HAP-1 (cell line): ENCODE measurements around the gene RXRG.
"Not testable (repeated sequence)": the region's sequence is repeated elsewhere in the genome, so short reads cannot be mapped to it uniquely, and the experiment has no call there.

Source experiments
- DNase-seq, 2 experiments: peaks; one replicate each; pipeline ENCODE4 v3.0.0-alpha.2; 2016 to 2020; ENCODE audit warnings: low spot score in 2 of 2
- H3K27me3 ChIP-seq: fragments of 250-450 bp; sonication (Bioruptor Pico); 2 replicates; pipeline ENCODE4 v1.5.1; 2020; ENCODE audit warnings: low read depth, mild to moderate bottlenecking, moderate library complexity
- H3K36me3 ChIP-seq: fragments of 250-450 bp; sonication (Bioruptor Pico); replicated peaks from 2 replicates; pipeline ENCODE4 v1.5.1; 2020; ENCODE audit warnings: mild to moderate bottlenecking
- H3K4me1 ChIP-seq: fragments of 250-450 bp; sonication (Bioruptor Pico); 2 replicates; pipeline ENCODE4 v1.5.1; 2020; ENCODE audit warnings: mild to moderate bottlenecking
- H3K4me3 ChIP-seq: fragments of 250-450 bp; sonication (Bioruptor Pico); 2 replicates; pipeline ENCODE4 v1.5.1; 2020; ENCODE audit warnings: mild to moderate bottlenecking, moderate library complexity
- H3K9me3 ChIP-seq: fragments of 250-450 bp; sonication (Bioruptor Pico); 2 replicates; pipeline ENCODE4 v1.5.1; 2020; ENCODE audit warnings: mild to moderate bottlenecking, moderate library complexity
- in situ Hi-C: fragments of 300-500 bp; cut with MboI; formaldehyde crosslinking; loops from 3 replicates; pipeline ENCODE4 v1.14.3; 2020; ENCODE audit warnings: low sequenced_read_pairs, inconsistent platforms, mixed read lengths

Gene RXRG

DNA sequence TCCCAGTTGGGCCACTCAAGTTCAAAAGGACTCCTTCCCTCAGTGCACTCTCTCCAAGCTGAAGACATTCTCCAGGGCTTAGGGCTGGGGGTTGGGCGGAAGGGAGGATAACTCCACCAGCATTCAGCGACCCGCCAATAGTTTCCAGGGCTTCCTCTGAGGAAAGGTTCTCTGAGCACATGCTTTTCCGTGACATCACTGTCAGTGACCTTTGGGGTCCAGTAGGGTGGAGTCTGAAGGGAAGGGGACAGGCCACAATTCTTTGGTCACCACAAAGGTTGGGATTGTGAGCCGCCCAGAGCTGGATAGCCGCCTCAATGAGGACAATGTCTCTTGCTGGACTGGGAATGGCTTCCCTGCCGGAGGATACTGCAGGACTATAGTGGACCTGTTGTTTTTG is 22.8 kb upstream of the RXRG start:
- DNase-seq = no peak
- Histone ChIP-seq H3K4me3 (no peak overlapping the region), H3K9me3 (no peaks in the 10 kb centered on the region), H3K36me3 (no peaks in the 10 kb centered on the region), H3K27me3 (peaks cover 5% of the 10 kb centered on the region), H3K4me1 (no peaks in the 10 kb centered on the region)
- in situ Hi-C loops = no loop called here

DNA sequence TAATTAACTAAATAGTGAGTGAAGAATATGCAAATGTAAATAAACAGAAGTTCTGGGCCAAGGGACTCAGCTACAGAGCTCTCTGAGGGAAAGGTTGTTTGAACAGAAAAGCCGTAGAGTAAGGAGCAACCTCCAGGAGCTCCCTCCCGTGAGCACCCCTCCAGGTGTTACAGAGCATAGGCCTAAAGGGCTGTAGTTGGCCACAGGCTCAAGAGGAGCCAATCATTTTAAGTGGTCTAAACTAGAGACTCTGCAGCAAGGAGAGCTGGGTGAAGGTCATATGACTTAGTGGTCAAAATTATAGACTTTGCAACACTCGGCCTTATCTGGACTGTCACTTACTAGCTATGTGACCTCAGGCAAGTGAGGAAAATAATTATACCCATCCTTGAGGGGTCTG is 19.1 kb upstream of the RXRG start:
- H3K9me3 ChIP-seq = no peaks in the 10 kb centered on the region
- H3K27me3 ChIP-seq = peaks cover 8% of the 10 kb centered on the region
- no peak for DNase-seq
- in situ Hi-C loops = no loop called here
- H3K4me1 ChIP-seq = no peaks in the 10 kb centered on the region
- H3K4me3 ChIP-seq = no peak overlapping the region
- H3K36me3 ChIP-seq = no peaks in the 10 kb centered on the region

DNA sequence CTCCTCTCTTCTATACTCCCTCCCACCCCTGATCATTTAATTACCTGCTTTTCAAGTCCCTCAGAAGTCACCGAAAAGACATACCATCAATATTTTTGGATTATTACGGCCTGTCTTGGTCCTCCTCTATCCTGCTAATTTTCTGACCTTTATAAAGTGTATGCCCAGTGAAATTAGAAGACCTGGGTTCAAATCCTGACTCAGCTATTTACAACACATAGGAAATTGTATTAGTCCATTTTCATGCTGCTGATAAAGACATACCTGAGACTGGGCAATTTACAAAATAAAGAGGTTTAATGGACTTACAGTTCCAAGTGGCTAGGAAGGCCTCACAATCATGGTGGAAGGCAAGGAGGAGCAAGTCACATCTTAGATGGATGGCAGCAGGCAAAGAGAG is 14.8 kb upstream of the RXRG start:
- in situ Hi-C loops, H3K4me3 ChIP-seq, H3K9me3 ChIP-seq, H3K4me1 ChIP-seq, DNase-seq, H3K27me3 ChIP-seq, H3K36me3 ChIP-seq: not testable (repeated sequence)

DNA sequence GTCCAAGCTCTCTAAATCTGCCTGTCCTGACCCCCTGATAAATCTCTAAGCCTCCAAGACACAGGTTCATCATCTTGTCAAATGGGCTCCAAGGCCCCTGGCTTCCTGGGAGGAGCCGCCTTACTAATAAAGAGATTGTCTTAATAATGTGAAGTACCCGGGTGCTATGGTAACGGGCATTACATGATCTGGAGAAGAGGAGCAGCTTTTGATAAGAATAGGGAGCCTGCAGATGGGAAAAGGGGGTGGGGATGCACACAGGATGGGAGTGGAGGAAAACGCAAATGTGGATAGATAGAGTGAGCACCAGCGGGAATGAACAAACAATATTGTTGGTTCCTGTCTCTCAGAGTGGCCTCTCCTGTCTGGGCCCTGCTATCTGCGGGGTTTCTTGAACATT is 11.9 kb upstream of the RXRG start:
- no peak overlapping the region for H3K4me3 ChIP-seq
- no peaks in the 10 kb centered on the region for H3K36me3 ChIP-seq
- no peak for DNase-seq
- in situ Hi-C loops = no loop called here
- no peaks in the 10 kb centered on the region for H3K27me3 ChIP-seq
- no peaks in the 10 kb centered on the region for H3K9me3 ChIP-seq
- no peaks in the 10 kb centered on the region for H3K4me1 ChIP-seq

DNA sequence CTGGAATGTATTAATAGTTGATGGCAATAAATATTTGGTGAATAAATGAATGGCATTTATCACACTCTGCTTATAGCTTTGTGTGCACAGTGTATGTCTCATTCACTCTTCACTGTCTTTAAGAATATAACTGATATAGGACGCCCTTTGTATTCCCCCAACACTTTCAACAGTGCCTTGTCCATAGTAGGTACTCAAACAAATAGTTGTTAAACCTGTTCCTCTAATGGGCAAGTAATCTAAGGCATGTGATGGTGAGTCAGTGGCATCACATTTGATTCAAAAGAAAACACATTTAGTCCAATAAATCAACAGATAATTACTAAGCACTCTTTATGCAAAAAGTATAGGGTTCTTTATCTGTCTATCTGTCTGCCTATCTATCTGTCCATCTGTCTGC is 11.2 kb upstream of the RXRG start:
- in situ Hi-C loops = no loop called here
- no peaks in the 10 kb centered on the region for H3K9me3 ChIP-seq
- H3K36me3 ChIP-seq = no peaks in the 10 kb centered on the region
- no peak overlapping the region for H3K4me3 ChIP-seq
- H3K4me1 ChIP-seq = no peaks in the 10 kb centered on the region
- no peak for DNase-seq
- no peaks in the 10 kb centered on the region for H3K27me3 ChIP-seq

DNA sequence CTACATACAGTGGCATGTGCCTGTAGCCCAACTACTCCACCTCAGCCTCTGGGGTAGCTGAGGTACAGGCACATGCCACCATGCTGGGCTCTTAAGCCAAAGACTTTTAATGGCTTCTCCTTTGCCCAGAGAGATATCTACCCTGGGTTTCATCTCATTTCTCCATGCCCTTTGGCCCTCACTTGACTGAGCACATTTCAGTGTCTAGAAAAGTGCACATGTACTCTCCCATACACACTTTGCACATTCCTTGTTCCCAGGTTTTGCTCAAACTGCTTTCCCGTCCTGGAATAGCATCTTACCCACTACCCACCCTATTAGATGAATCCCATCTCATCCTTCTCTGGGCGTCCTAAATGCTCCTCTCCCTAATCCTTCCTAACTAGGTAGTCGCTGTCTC is 10.2 kb upstream of the RXRG start:
- DNase-seq = no peak
- Histone ChIP-seq H3K36me3 (no peaks in the 10 kb centered on the region), H3K4me3 (no peak overlapping the region), H3K4me1 (no peaks in the 10 kb centered on the region), H3K27me3 (no peaks in the 10 kb centered on the region), H3K9me3 (no peaks in the 10 kb centered on the region)
- in situ Hi-C loops = no loop called here

DNA sequence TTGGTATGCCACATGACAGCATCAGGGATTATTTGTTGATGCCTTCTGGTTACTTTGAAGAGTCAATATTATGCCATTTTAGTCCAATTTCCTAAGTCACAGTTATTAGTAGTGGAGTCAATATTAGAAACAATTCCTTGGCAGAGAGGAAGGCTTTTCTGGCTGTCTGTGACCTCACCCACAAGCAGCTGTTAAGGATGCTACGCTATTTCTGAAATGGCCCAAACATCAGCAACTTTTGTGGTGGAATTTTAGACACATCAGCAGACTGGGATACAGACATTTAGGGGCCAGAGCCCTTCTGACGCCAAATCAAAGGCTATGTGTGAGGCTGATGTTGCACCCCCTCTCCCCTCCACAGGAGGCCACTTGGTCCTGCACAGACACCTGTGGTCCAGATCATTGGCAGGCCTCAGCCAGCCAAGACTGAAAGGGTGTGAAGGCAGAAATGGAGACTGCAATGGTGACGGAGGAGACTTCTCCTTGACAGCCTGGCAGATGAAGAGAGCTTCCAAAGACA is 9.2 kb upstream of the RXRG start:
- no peaks in the 10 kb centered on the region for H3K36me3 ChIP-seq
- H3K4me3 ChIP-seq = no peak overlapping the region
- no peaks in the 10 kb centered on the region for H3K9me3 ChIP-seq
- in situ Hi-C loops = no loop called here
- DNase-seq = no peak
- no peaks in the 10 kb centered on the region for H3K4me1 ChIP-seq
- H3K27me3 ChIP-seq = no peaks in the 10 kb centered on the region

DNA sequence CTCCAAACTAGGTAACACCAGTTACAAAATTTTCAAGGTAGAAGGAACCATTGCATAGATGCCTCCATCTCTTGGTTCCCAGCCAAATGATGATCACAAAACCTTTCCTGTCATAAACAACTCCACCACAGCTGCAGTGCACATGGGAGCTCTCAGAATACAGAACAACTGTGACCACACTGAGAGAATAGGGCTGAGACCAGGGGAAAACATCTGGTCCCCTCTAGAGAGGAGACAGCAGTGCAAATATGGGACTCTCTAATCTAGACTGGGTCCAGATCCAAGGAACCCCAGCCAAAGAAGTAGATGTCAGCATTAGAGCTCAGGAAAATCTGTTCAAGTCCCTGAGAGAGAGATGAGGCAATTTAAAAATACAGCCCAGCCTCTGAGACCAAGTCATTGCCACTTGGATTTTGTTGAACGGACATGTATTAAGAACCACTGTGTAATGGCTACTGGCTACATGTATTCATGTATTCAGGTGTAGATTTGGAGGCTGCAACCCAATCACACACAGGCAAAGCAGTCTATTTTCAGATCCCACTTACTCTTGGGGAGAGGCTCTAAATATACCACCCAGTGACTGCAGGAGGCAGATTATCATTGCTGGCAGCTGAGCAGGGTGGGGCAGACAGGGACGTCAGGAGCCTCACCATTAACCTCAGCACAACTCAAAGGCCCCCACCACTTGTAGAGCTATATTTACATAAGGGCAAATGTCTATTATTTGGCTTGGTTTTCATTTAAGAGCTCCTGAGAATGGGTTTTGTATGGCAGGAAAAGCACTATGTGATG is 7.6 kb upstream of the RXRG start:
- H3K27me3 ChIP-seq = no peaks in the 10 kb centered on the region
- no peak for DNase-seq
- H3K4me1 ChIP-seq = no peaks in the 10 kb centered on the region
- H3K4me3 ChIP-seq = no peak overlapping the region
- in situ Hi-C loops = no loop called here
- H3K9me3 ChIP-seq = no peaks in the 10 kb centered on the region
- H3K36me3 ChIP-seq = no peaks in the 10 kb centered on the region

DNA sequence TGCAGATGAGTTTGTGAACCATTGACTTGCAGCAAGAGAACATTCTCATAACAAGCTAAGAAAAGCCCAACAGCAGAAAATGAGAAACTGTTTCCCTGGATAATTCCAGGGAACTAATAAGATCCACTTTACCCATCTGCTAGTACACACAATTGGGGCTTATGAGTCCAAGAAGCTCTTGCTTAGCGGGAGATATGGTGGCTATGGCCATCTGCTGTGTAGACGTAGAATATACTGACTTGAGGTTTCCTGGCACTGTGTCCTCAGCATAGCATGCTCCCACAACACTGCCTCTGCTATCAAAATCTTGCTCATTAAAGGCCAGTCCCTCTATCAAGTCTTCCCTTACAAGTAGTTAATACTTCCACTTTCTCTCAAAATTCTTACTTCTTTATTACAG is 6.8 kb upstream of the RXRG start:
- H3K27me3 ChIP-seq = peaks cover 5% of the 10 kb centered on the region; the same call in 1 of the 2 replicates
- no peak overlapping the region for H3K4me3 ChIP-seq
- in situ Hi-C loops = no loop called here
- H3K9me3 ChIP-seq = no peaks in the 10 kb centered on the region
- H3K4me1 ChIP-seq = no peaks in the 10 kb centered on the region
- no peak for DNase-seq
- H3K36me3 ChIP-seq = no peaks in the 10 kb centered on the region

DNA sequence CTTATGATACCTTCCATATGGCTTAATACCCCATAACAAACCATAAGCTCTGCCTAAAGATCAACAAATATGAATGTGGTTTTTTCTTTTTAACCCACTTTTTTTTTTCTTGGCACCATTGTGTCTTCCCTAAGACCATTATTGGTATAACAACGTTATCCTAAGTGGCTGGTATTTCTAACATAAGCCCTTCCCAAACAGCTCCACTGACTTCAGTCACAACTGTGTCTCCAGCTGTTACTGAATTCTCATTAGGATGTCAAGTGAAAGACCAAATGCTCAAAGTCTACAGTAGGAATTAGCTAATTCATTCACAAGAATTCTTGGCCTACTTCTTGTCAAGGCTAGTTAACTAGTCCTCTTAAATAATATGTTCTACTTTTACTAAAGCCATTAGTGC is 4.2 kb upstream of the RXRG start:
- Histone ChIP-seq H3K27me3 (peaks cover 28% of the 10 kb centered on the region), H3K4me1 (no peaks in the 10 kb centered on the region)
- DNase-seq = no peak

DNA sequence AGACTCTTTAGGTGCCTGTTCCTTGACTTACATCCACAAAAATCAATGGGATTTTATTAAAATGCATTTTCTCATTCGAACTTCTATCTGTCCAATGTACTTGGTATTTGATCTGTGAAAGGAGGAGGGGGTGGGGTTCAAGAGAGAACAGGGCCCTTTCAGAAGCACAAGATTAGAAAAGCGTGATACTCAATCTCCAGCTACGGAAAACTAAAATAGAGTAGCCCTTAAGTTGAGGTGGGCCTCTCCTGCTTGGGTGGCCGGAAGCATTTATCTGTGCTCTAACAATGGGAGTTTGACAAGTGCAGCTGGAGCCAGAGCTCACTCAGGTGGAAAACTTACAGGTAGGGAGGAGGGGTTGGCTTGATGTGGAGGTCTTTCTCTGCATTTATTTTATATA is 462 bp upstream of the RXRG start:
- H3K9me3 ChIP-seq = no peaks in the 10 kb centered on the region
- no peaks in the 10 kb centered on the region for H3K4me1 ChIP-seq
- H3K4me3 ChIP-seq = no peak overlapping the region
- no peaks in the 10 kb centered on the region for H3K36me3 ChIP-seq
- peaks cover 41% of the 10 kb centered on the region for H3K27me3 ChIP-seq
- in situ Hi-C loops = no loop called here
- no peak for DNase-seq

More for the DNA sequence above, 4.2 kb upstream of the RXRG start:
- H3K9me3 ChIP-seq = no peaks in the 10 kb centered on the region
- H3K36me3 ChIP-seq = no peaks in the 10 kb centered on the region
- H3K4me3 ChIP-seq = no peak overlapping the region
- in situ Hi-C loops = no loop called here

DNA sequence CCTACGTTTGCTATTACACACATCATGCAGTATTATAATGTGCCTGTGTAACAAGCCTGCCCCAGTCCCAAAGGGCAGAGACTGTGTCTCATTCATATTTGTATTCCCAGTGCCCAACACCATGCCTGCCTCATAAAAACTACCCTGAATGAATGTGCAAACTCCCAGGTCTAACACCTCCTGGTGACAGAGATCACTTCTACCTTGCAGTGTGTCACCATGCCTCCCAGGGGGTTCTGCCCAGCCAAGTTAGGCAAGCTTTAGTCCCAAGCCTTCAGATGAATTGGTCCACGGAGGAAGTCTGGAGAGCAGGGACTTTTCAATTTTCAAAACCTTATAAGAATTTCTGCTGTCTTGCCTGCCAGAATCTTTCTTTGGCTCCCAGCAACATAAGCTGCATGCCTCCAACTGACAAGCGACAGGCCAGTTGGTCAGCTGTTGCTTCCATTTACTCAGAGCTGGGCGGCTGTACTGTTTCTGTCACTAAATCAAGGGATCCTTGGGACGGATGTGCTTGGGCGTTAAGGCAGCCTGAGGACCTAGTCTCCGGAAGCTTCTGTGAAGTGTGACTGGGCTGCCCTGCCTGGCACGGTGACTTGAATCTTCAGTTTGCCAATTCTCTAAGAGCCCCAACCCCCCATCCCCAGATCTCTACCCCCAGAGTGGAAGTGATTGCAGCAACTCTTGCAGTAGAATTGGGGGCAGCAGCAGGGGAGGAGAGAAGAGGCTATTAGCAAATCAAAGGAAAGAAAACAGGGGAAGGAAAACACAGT is 1.2 kb downstream of the RXRG start:
- Histone ChIP-seq H3K4me1 (no peaks in the 10 kb centered on the region), H3K27me3 (peaks cover 41% of the 10 kb centered on the region), H3K9me3 (no peaks in the 10 kb centered on the region), H3K4me3 (no peak overlapping the region), H3K36me3 (no peaks in the 10 kb centered on the region)
- no peak for DNase-seq
- in situ Hi-C loops = no loop called here

DNA sequence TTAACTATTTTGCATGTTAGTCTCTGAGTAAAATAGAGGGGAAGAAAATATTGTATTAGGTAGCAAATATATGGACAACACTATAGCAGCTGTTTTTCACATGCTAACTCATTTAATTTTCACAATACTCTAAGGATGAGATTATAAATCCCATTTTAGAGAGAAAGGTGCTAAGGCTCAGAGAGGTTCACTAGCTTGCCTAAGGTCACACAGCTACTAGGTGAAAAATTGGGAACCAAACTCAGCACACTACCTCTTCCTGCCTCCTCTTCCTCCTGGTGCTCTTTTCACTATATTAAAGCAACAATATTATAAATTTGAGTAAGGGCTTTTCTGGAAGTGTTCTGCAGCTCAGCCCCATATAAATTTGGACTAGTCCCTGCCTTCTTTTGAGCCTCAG is 2.3 kb downstream of the RXRG start:
- H3K27me3 ChIP-seq = peaks cover 44% of the 10 kb centered on the region
- in situ Hi-C loops = no loop called here
- no peak for DNase-seq

DNA sequence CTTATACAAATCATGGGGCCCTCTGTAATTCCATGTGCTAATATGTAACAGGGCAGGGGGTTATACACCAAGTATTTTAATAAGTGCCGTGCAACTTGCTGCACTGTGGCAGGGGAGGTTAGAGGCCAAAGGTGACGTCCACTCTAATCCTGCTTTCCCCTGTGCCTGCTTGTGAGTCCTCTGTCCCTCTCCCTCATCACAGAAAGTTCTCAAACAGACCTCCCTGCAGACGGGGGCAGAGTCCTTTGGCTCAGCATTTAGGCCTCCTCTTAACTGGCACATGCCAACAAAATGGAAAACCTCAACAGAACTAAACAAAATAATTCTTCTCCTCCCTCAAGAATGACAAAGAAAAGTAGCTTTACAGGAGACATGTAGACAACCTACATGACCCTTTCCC is 2.9 kb downstream of the RXRG start:
- Histone ChIP-seq H3K9me3 (no peaks in the 10 kb centered on the region), H3K36me3 (no peaks in the 10 kb centered on the region), H3K27me3 (peaks cover 46% of the 10 kb centered on the region), H3K4me3 (no peak overlapping the region), H3K4me1 (no peaks in the 10 kb centered on the region)
- in situ Hi-C loops = no loop called here
- DNase-seq = no peak

More for the DNA sequence above, 2.3 kb downstream of the RXRG start:
- no peaks in the 10 kb centered on the region for H3K9me3 ChIP-seq
- H3K4me1 ChIP-seq = no peaks in the 10 kb centered on the region
- H3K4me3 ChIP-seq = no peak overlapping the region
- no peaks in the 10 kb centered on the region for H3K36me3 ChIP-seq
